K562 (cell line): ENCODE measurements around the gene CDKN2AIPNL. TPM values are rescaled to one million over a fixed set of nuclear protein-coding genes. Genes with fewer than 3 reads are reported as not detected.

ENCODE experiments used
- ATAC-seq: fragments of 200-7000 bp; cut with Tn5 transposase; 3 replicates; pipeline ENCODE4 v1.9.1; 2020; ENCODE audit warnings: moderate library complexity
- BruUV-seq: library from RNA; stranded (reverse); fragments of 400-500 nt; replicated peaks from 2 replicates; lab custom pipeline; 2021; lab: Mats Ljungman, UMichigan
- CTCF ChIA-PET: fragments of 300-600 bp; formaldehyde crosslinking; extraction: SDS; loops from one replicate; lab custom pipeline; 2021; ENCODE audit warnings: low intra/inter-chr PET ratio; lab: Yijun Ruan, JAX
- POLR2A ChIA-PET: fragments of 300-600, 350-650 bp; sonication (Branson Sonifier 250); formaldehyde crosslinking; extraction: SDS; loops from one replicate; lab custom pipeline; 2021; ENCODE audit warnings: antibody characterized with exemption, inconsistent platforms; lab: Yijun Ruan, JAX
- DNase-seq, 4 experiments: peaks; one replicate each; pipeline versions ENCODE4 v3.0.0 to v3.0.0-alpha.2; 2011 to 2018; ENCODE audit warnings: low spot score in 3 of 4, mixed read lengths in 3 of 4; ENCODE audit errors: extremely low read depth in 1 of 4
- FAIRE-seq: peaks from 2 replicates; lab custom pipeline; 2011; peaks lifted over from hg19 to GRCh38; lab: Jason Lieb, UNC
- H2AFZ ChIP-seq: 2 replicates; pipeline ENCODE4 v1.6.0; 2011; ENCODE audit warnings: low read depth, low read length, control low read depth, inconsistent platforms
- H3K27ac ChIP-seq: fragments of 200-600 bp; 3 replicates; pipeline ENCODE4 v1.8.0; 2011; ENCODE audit warnings: low read depth, mild to moderate bottlenecking, control low read depth, inconsistent platforms, low read length, moderate library complexity, mixed read lengths; ENCODE audit errors: extremely low read depth
- H3K27me3 ChIP-seq, 2 experiments: fragments of 300-600 bp in 1 of 2; 2 replicates in 1 of 2; 3 replicates in 1 of 2; pipeline versions ENCODE4 v1.6.0 to v1.8.0; 2011; ENCODE audit warnings: inconsistent platforms in 2 of 2, low read length in 2 of 2, mild to moderate bottlenecking in 1 of 2, mixed read lengths in 1 of 2, moderate library complexity in 1 of 2; ENCODE audit not compliant: control insufficient read depth in 2 of 2, insufficient read depth in 2 of 2
- H3K36me3 ChIP-seq: fragments of 300-600 bp; 3 replicates; pipeline ENCODE4 v1.8.0; 2011; ENCODE audit warnings: mild to moderate bottlenecking, low read length, inconsistent platforms; ENCODE audit not compliant: control insufficient read depth, insufficient read depth
- H3K4me1 ChIP-seq, 2 experiments: fragments of 200-600 bp in 1 of 2; replicated peaks in 1 of 2; 2 replicates in 1 of 2; 3 replicates in 1 of 2; pipeline versions ENCODE4 v1.5.1 to v1.8.0; 2011; ENCODE audit warnings: inconsistent platforms in 2 of 2, low read length in 2 of 2, mild to moderate bottlenecking in 1 of 2, mixed read lengths in 1 of 2, moderate library complexity in 1 of 2; ENCODE audit not compliant: control insufficient read depth in 2 of 2, insufficient read depth in 2 of 2
- H3K4me2 ChIP-seq: 2 replicates; pipeline ENCODE4 v1.6.1; 2011; ENCODE audit warnings: low read length, control low read depth, inconsistent platforms, mixed read lengths; ENCODE audit not compliant: insufficient read depth
- H3K4me3 ChIP-seq: fragments of 200-600 bp; sonication (generic), shearing (Covaris generic); 2 replicates; pipeline ENCODE4 v1.5.1; 2016; ENCODE audit warnings: control low read depth, inconsistent platforms
- H3K79me2 ChIP-seq: fragments of 200-600 bp; 3 replicates; pipeline ENCODE4 v1.8.0; 2011; ENCODE audit warnings: low read length, inconsistent platforms; ENCODE audit not compliant: control insufficient read depth, insufficient read depth
- H3K9ac ChIP-seq, 2 experiments: 2 replicates each; pipeline versions ENCODE4 v1.6.0 to v1.6.1; 2011; ENCODE audit warnings: low read depth in 2 of 2, low read length in 2 of 2, control low read depth in 1 of 2, inconsistent platforms in 1 of 2, mild to moderate bottlenecking in 1 of 2, mixed read lengths in 1 of 2; ENCODE audit not compliant: insufficient read depth in 1 of 2
- H3K9me1 ChIP-seq: one replicate; pipeline ENCODE4 v1.6.0; 2011; ENCODE audit warnings: inconsistent platforms, mild to moderate bottlenecking, low read length, moderate library complexity; ENCODE audit not compliant: control insufficient read depth, insufficient read depth
- H3K9me3 ChIP-seq: replicated peaks from 2 replicates; pipeline ENCODE4 v1.5.1; 2011; ENCODE audit warnings: low read depth, low read length, inconsistent platforms; ENCODE audit not compliant: control insufficient read depth, insufficient read depth
- H4K20me1 ChIP-seq: replicated peaks from 2 replicates; pipeline ENCODE4 v1.6.1; 2011; ENCODE audit warnings: low read length, inconsistent platforms, mixed read lengths; ENCODE audit not compliant: control insufficient read depth, insufficient read depth
- CBX2 ChIP-seq: fragments of 200-600 bp; sonication (generic); IDR thresholded peaks from one replicate; pipeline ENCODE4 v1.6.1; 2012; ENCODE audit warnings: mild to moderate bottlenecking, low read length, inconsistent platforms; ENCODE audit not compliant: insufficient read depth, poor library complexity, severe bottlenecking
- CEBPB ChIP-seq: fragments of 450-650 bp; IDR thresholded peaks from 2 replicates; pipeline ENCODE4 v1.6.1; 2016; ENCODE audit warnings: missing genetic modification characterization, missing compliant biosample characterization
- CHCHD3 ChIP-seq: fragments of 250-450 bp; sonication (Bioruptor Pico); IDR thresholded peaks from 2 replicates; pipeline ENCODE4 v2.1.2; 2022; ENCODE audit warnings: mild to moderate bottlenecking
- E2F4 ChIP-seq: sonication (generic); formaldehyde crosslinking; IDR thresholded peaks from 2 replicates; pipeline ENCODE4 v1.8.0; 2022; ENCODE audit warnings: mild to moderate bottlenecking, low read depth, missing genetic modification reagents
- EZH2 ChIP-seq: IDR thresholded peaks from 2 replicates; pipeline ENCODE4 v1.6.1; 2012; ENCODE audit warnings: low read depth, mild to moderate bottlenecking, inconsistent platforms, low read length, borderline replicate concordance
- GABPB2 ChIP-seq: fragments of 250-450 bp; sonication (Bioruptor Pico); conservative IDR thresholded peaks from 2 replicates; pipeline ENCODE4 v1.5.1; 2021; ENCODE audit warnings: mild to moderate bottlenecking
- ID3 ChIP-seq, 2 experiments: fragments of 250-450 bp in 1 of 2; fragments of 450-650 bp in 1 of 2; sonication (Bioruptor Pico) in 1 of 2; IDR thresholded peaks; 2 replicates each; pipeline versions ENCODE4 v1.6.1 to v1.8.0; 2016 to 2021; ENCODE audit warnings: mild to moderate bottlenecking in 2 of 2, moderate library complexity in 2 of 2, missing compliant biosample characterization in 1 of 2, missing genetic modification characterization in 1 of 2
- KAT2B ChIP-seq: IDR thresholded peaks from one replicate; pipeline ENCODE4 v1.6.1; 2012; ENCODE audit warnings: low read depth, mild to moderate bottlenecking, control low read depth, inconsistent platforms, low read length, moderate library complexity
- PATZ1 ChIP-seq: fragments of 250-450 bp; sonication (Bioruptor Pico); IDR thresholded peaks from 2 replicates; pipeline ENCODE4 v1.5.0; 2020; ENCODE audit warnings: mild to moderate bottlenecking, borderline replicate concordance
- RFX7 ChIP-seq: fragments of 250-450 bp; sonication (Bioruptor Pico); IDR thresholded peaks from 2 replicates; pipeline ENCODE4 v1.5.1; 2021; ENCODE audit warnings: mild to moderate bottlenecking
- SPI1 ChIP-seq: IDR thresholded peaks from 2 replicates; pipeline ENCODE4 v1.6.1; 2011; ENCODE audit warnings: low read depth, low read length, control low read depth, borderline replicate concordance
- SRSF1 ChIP-seq: fragments of 200-400 bp; formaldehyde crosslinking; IDR thresholded peaks from 2 replicates; pipeline ENCODE4 v1.6.1; 2017; ENCODE audit warnings: mild to moderate bottlenecking, low read depth, low read length, moderate library complexity
- TRIM24 ChIP-seq, 2 experiments: fragments of 450-650 bp; IDR thresholded peaks; 2 replicates each; pipeline ENCODE4 v1.6.1; 2016
- U2AF2 ChIP-seq: fragments of 200-400 bp; formaldehyde crosslinking; optimal IDR thresholded peaks from 2 replicates; pipeline ENCODE3; 2017; ENCODE audit warnings: low read depth, mild to moderate bottlenecking, low read length
- VEZF1 ChIP-seq: fragments of 200-800 bp; sonication (Bioruptor generic); IDR thresholded peaks from 2 replicates; pipeline ENCODE4 v1.6.1; 2017; ENCODE audit warnings: missing genetic modification characterization, missing compliant biosample characterization
- ZNF121 ChIP-seq: sonication (generic); formaldehyde crosslinking; conservative IDR thresholded peaks from 2 replicates; pipeline ENCODE4 v1.8.0; 2022; ENCODE audit warnings: missing genetic modification reagents
- ZNF146 ChIP-seq: IDR thresholded peaks from one replicate; pipeline ENCODE4 v1.6.1; 2018; ENCODE audit warnings: missing compliant biosample characterization; ENCODE audit not compliant: unreplicated experiment
- ZNF174 ChIP-seq: fragments of 250-450 bp; sonication (Bioruptor Pico); IDR thresholded peaks from 2 replicates; pipeline ENCODE4 v1.4.0; 2020; ENCODE audit warnings: mild to moderate bottlenecking
- ZNF274 ChIP-seq: IDR thresholded peaks from 2 replicates; pipeline ENCODE4 v1.6.1; 2011; ENCODE audit warnings: low read depth, mild to moderate bottlenecking, low read length, moderate library complexity, borderline replicate concordance
- WGBS: fragments of 100-300 bp; shearing (Covaris generic); methylation state at CpG from one replicate; pipeline ENCODE4 v1.1.6; 2016; ENCODE audit warnings: low coverage, mixed read lengths; ENCODE audit not compliant: insufficient coverage; ENCODE audit errors: missing lambda C conversion rate; 5-methylcytosine and 5-hydroxymethylcytosine counted together
- in situ Hi-C: fragments of 300-500 bp; cut with MboI; formaldehyde crosslinking; loops from 4 replicates; pipeline ENCODE4 v1.15.0; 2018; ENCODE audit warnings: inconsistent platforms, mixed read lengths
- intact Hi-C: fragments of 100-400 bp; cut with micrococcal nuclease; formaldehyde crosslinking; loops from 2 replicates; pipeline ENCODE4 v1.14.2; 2022
- polyA plus RNA-seq, 8 experiments: library from polyadenylated mRNA; depleted of rRNA in 4 of 8; stranded (reverse) in 5 of 8; unstranded in 3 of 8; fragments of >200 nt; fragmentation: Nextera tagmentation in 2 of 8; fragmentation: Illumina TruSeq in 1 of 8; extraction: Ambion mirVana in 2 of 8; extraction: Trizol in 1 of 8; gene quantifications; 2 replicates each; pipeline versions ENCODE4 v1.2.1 to v1.2.3, GENCODE V29; 2011 to 2014; ENCODE audit warnings: inconsistent platforms in 1 of 8, missing spikeins in 1 of 8
- total RNA-seq, 7 experiments: library from RNA; depleted of rRNA in 6 of 7; stranded (reverse); fragments of >200 nt in 6 of 7; fragmentation: Illumina TruSeq in 2 of 7; extraction: Trizol in 2 of 7; gene quantifications; 2 replicates each; pipeline versions ENCODE4 v1.2.1 to v1.2.3, GENCODE V29; 2011 to 2021; ENCODE audit warnings: low replicate concordance in 1 of 7

Gene CDKN2AIPNL
- total and polyA plus RNA-seq, 9 of the 15 experiments (the other 6 are each of a cell fraction or from before 2014, with no cell fraction given) = 19.9 to 46.9 (median 42.2) TPM

- no peaks in the 10 kb centered on the region for H3K9me1 ChIP-seq
- intact Hi-C loops = no loop called here
- FAIRE-seq (no peak), DNase-seq (peak in 1 of 4 experiments; percentile 8), ATAC-seq (no peak)
- POLR2A ChIA-PET = no interaction called here
- WGBS = 25% methylated on average over 2 of the region's 2 CpGs
- no peak overlapping the region for H3K4me3 ChIP-seq
- CTCF ChIA-PET = no interaction called here
- H3K9me3 ChIP-seq = no peaks in the 10 kb centered on the region
- no peak overlapping the region; a peak in 1 of 4 replicates for H3K9ac ChIP-seq
- no TSS peak for BruUV-seq
- H3K4me1 ChIP-seq = peaks cover 0 to 9% of the 10 kb centered on the region in 2 experiments; a peak in 2 of 5 replicates
- H3K79me2 ChIP-seq = no peaks in the 10 kb centered on the region
- H2AFZ ChIP-seq = no peak overlapping the region
- H4K20me1 ChIP-seq = no peaks in the 10 kb centered on the region
- in situ Hi-C loops = no loop called here
- H3K36me3 ChIP-seq = no peaks in the 10 kb centered on the region
- H3K27me3 ChIP-seq = no peaks in the 10 kb centered on the region
- H3K4me2 ChIP-seq = no peak overlapping the region
- no peak overlapping the region for H3K27ac ChIP-seq
- TF ChIP-seq SRSF1 = no peak
- no peak for TF ChIP-seq ID3 (CRISPR knock-in tag; IDR thresholded peaks at IDR 0.05)
- TF ChIP-seq ID3 (tag; IDR thresholded peaks at IDR 0.05) = no peak
- TF ChIP-seq SPI1 = peak; percentile 63; the same call in 1 of the 2 replicates
- no peak for TF ChIP-seq CHCHD3 (CRISPR knock-in tag)
- no peak for TF ChIP-seq U2AF2
- no peak for TF ChIP-seq GABPB2 (CRISPR knock-in tag)
- peak; percentile 81 for TF ChIP-seq CEBPB
- no peak for TF ChIP-seq E2F4 (CRISPR knock-in tag)
- no peak for TF ChIP-seq PATZ1
- no peak for TF ChIP-seq ZNF274
- TF ChIP-seq EZH2 = no peak
- no peak for TF ChIP-seq ZNF121
- no peak for TF ChIP-seq ZNF146 (CRISPR knock-in tag)
- TF ChIP-seq VEZF1 (CRISPR knock-in tag) = 0 out of 2 replicates have a peak, but pooled peaks have one; percentile 11
- TF ChIP-seq KAT2B = no peak
- TF ChIP-seq ZNF174 (CRISPR knock-in tag) = no peak
- TF ChIP-seq RFX7 = no peak
- no peak for TF ChIP-seq CBX2
- TF ChIP-seq TRIM24 (IDR thresholded peaks at IDR 0.05) = no peak
Measured at GRCh38 chr5:134450374-134450773, 38.7 kb upstream of the CDKN2AIPNL start.
